ENCODE results near the gene BHLHE23.
"Not testable (repeated sequence)": the region's sequence is repeated elsewhere in the genome, so short reads cannot be mapped to it uniquely, and the experiment has no call there.

BHLHE23 gene

GRCh38 chr20:63042448-63043071 lies 35.8 kb upstream of the BHLHE23 start:
- DNase-seq: no peak

GRCh38 chr20:63041776-63042175 lies 35.0 kb upstream of the BHLHE23 start:
- no peak for DNase-seq

GRCh38 chr20:63037669-63038268 lies 31.0 kb upstream of the BHLHE23 start:
- no peak for DNase-seq

DNA sequence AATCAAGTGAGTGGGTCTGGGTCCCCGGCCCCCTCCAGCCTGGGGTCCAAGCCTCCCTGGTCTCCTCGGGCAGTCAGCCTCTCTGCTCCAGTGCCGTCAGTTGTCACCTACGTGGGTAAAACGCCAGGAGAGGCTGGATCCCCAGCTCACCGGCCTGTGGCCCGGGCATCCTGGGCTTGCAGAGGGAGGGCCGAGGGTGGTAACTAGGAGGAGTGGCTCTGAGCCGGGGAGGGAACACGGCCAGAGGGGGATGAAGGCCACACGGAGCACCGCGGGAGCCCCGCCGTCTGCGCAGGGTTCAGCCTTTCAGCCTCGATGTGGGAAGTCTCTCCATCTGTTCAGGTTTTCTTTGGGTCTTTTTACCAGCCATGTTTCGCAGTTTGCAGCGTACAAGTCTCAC lies 29.5 kb upstream of the BHLHE23 start:
- no peak for DNase-seq

DNA sequence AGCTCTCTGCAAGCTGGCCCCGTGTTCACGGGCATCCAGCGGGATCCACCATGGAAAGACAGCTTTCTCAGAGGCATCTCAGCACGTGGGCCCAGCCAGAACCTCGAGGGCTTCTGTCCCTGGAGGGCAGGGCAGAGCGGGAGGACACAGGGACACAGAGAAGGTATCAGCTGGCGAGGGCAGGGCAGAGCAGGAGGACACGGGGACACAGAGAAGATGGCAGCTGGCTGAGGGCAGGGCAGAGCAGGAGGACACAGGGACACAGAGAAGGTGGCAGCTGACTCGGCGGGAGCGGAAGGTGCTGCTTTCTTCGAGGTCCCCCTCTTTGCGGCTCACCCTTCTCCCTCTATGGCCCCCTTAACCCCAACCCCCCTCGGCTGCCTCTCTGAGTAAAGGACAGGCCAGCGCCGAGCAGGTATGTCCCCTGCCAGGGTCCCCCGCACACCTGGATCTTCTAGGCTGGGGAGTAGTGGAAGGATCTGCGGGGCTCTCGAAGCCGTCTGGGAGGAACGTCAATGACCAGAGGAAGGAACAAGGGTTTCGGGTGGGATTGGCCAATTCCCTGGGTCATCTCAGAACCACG lies 28.9 kb upstream of the BHLHE23 start:
- DNase-seq: no peak

DNA sequence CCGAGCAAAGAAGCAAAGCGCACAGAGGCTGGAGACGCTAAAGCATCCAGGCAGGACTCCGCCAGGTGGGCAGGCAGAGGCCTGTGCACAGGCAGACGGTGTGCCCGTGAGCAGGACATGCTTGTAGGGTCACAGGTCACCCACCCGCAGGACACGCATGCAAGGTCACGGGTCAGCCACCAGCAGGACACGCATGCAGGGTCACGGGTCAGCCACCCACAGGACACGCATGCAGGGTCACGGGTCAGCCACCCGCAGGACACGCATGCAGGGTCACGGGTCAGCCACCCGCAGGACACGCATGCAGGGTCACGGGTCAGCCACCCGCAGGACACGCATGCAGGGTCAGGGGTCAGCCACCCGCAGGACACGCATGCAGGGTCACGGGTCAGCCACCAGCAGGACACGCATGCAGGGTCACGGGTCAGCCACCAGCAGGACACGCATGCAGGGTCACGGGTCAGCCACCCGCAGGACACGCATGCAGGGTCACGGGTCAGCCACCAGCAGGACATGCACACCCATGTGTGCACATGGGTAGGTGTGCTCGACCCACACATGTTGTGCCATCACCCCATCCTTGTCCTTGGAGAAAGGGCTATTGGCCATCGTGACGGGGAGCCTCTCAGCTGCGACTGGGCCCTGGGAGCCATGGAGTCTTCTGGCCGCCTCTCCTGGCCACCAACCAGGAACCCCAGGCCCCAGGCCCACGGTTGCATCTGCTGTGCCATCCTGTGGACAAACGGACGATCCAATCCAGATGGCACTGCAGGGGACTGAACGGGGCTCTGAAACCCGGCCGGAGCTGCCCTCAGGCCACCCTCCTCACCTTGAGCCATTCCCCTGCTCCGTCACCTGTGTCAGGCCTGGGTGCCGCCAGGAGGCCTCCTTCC lies 28.2 kb upstream of the BHLHE23 start:
- DNase-seq: not testable (repeated sequence)

- no peak for DNase-seq
These were observed 27.3 kb upstream of the BHLHE23 start for GRCh38 chr20:63033794-63034709.

- DNase-seq: no peak
These were observed 26.4 kb upstream of the BHLHE23 start for GRCh38 chr20:63032861-63033793.

GRCh38 chr20:63032026-63032800 lies 25.4 kb upstream of the BHLHE23 start:
- no peak for DNase-seq

DNA sequence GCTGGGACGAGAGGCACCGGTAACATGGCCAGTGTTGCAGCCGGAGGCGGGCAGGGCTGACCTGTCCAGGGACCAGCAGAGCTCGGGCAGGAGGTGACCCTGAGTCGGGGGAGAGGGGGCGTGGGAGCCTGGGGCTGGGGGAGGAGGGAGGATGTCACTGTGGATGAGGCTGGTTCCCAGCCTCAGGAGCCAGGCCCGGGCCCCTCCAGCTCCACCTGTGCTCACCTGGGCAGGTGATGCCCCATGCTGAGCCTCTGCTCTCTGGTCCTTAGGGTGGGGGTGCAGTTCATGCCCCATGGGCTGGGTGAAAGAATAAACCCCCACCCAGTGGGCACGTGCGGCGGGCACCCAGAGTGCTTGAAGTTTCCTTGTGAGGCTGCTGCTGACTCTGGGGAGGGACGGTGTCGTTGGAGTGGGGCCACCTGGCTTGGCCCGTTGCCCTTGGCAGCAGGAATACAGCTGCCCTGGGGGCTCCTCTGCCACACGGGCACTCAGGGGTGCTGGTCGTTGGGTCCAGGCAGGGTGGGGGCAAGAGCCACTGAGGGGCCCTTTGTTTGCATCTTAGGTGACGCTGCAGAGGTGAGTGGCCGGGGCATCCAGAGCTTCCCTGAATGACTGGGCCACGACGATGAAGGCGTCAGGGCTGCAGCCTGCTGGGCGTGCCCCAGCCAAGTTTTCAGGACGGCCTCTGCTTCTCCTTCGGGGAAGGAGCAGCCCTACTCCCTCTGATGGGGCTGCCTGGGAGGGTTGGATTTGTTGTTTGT lies 24.7 kb upstream of the BHLHE23 start:
- DNase-seq: no peak

DNA sequence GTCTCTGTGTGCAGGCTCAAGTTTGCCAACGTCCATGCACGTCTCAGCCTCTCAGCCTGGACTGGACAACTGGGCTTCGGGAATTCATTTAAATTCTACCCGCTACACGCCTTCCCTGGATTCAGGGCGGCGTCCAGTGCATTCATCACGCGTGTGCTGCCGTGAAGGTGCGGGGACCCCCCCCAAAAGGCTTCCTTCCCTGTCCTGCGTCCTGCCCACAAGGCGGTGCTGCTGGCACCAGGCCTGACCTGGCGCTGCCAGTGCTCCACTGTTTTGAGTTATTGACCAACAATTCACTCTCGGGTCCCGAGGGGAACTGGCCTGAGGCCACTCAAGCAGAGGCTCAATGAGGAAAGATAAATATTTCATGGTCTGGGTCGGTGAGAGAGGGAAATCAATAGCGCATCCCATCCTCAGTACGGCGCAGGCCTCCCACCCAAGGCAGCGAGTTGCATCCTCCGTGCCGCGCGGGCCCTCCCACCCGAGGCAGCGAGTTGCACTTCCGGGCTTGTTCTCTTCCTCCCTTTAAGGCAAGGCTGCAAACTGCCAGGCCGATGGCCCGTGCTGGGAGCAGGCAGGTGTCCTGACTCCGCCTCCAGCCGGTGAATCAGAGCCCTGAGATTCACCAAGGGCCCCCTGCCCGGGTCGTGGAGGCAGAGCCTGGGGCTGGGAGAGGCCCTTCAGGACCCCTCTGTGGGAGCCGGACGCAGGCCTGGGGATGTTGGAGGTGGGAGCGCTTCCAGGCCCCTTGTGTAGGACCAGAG lies 22.8 kb upstream of the BHLHE23 start:
- DNase-seq: no peak

GRCh38 chr20:63028461-63028921 lies 21.7 kb upstream of the BHLHE23 start:
- DNase-seq: no peak

DNA sequence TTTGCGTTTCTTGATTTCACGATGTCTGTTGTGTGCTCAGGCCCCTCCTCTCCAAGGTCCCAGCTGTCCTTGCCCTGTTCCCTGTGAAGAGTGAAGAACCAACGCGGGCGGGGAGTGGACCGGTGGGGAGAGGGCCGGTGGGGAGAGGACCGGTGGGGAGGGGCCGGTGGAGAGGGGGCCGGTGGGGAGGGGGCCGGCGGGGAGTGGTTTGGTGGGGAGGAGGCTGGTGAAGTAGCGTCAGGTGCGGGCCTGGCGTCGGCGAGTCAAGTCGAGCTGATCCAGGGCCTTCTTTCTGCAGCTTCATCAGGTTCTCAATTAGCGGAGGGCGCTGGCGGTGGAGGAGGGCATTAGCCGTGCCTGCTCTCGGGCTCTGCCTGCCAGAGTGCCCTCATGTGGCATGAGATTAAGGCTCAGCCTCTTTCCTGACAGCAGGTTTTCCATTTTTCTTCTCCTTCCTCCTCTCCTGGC lies 21.2 kb upstream of the BHLHE23 start:
- peak; percentile 22 for DNase-seq

- no peak for DNase-seq
These were observed 20.6 kb upstream of the BHLHE23 start for GRCh38 chr20:63027221-63027921.

DNA sequence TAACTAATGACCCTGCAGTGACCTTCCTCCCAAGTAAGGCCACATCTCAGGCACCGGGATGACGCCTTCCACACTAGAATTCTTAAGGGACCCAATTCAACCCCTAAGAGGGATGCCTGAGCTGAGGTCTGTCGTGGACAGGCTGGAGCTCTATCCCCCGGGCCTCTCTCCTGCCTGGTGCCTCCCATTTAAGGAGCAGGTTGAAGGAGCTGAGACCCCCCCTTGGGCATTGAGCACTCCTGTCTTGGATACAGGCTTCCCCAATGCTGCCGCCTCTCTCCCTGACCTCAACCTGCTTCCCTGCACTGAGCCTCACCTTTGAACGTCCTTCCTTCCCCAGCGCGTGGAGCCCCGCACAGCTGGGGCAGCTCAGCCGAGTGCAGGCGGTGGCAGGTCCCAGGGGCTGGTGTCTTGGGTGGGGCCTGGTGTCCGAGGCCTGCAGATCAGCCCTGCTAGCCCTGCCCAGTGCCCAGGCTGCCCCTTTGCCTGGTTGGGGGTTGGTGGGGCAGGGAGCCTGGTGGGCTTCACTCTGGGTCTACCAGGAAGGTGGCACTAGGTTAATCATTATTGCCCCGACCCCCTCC lies 19.9 kb upstream of the BHLHE23 start:
- no peak for DNase-seq

- DNase-seq: no peak
These were observed 19.0 kb upstream of the BHLHE23 start for GRCh38 chr20:63025534-63026331.
